ENCODE data around the gene SDK1. TPM values are rescaled to one million over a fixed set of nuclear protein-coding genes. Genes with fewer than 3 reads are reported as not detected.

Gene SDK1
- total and polyA plus RNA-seq, 8 donors: 1.6 to 11.2 (median 6.6) TPM

DNA sequence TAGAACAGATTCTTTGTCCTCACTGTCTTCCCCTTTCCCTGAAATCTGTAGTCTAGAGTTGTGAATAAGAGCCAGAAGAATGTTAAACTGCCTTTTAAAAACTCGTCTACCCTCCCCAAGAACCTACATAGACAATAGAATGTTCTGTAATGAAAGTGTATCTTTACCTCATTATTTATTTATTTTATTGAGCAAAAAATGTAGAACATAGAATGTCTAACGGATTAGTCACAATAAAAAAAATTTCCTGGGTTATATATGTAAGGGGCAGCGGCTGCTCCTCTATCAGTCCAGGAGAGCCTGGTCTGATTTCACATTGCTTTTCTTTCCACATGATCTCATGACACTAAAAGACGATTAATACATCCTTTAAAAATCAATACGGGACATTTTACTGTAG lies 135.7 kb downstream of the SDK1 start:
- H3K27ac ChIP-seq: no peak overlapping the region
- H3K9me3 ChIP-seq: no peaks in the 10 kb centered on the region
- no peak overlapping the region for H3K4me3 ChIP-seq
- 78 to 89% (median 85%) methylated on average over 5 of the region's 5 CpGs for WGBS, 5 donors
- intact Hi-C loops (cut with DNase I; ENCODE audit: low total_unique reads): no loop called here
- no peaks in the 10 kb centered on the region for H3K4me1 ChIP-seq
- H3K27me3 ChIP-seq: no peaks in the 10 kb centered on the region
- TF ChIP-seq, protein P1, sequence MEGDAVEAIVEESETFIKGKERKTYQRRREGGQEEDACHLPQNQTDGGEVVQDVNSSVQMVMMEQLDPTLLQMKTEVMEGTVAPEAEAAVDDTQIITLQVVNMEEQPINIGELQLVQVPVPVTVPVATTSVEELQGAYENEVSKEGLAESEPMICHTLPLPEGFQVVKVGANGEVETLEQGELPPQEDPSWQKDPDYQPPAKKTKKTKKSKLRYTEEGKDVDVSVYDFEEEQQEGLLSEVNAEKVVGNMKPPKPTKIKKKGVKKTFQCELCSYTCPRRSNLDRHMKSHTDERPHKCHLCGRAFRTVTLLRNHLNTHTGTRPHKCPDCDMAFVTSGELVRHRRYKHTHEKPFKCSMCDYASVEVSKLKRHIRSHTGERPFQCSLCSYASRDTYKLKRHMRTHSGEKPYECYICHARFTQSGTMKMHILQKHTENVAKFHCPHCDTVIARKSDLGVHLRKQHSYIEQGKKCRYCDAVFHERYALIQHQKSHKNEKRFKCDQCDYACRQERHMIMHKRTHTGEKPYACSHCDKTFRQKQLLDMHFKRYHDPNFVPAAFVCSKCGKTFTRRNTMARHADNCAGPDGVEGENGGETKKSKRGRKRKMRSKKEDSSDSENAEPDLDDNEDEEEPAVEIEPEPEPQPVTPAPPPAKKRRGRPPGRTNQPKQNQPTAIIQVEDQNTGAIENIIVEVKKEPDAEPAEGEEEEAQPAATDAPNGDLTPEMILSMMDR (IDR thresholded peaks at IDR 0.05): no peak
- TF ChIP-seq POLR2A (IDR thresholded peaks at IDR 0.05): no peak
- no peak for TF ChIP-seq POLR2AphosphoS5 (IDR thresholded peaks at IDR 0.05)
- TF ChIP-seq EP300 (IDR thresholded peaks at IDR 0.05): no peak
- no peaks in the 10 kb centered on the region for H3K36me3 ChIP-seq
- no peak for DNase-seq

DNA sequence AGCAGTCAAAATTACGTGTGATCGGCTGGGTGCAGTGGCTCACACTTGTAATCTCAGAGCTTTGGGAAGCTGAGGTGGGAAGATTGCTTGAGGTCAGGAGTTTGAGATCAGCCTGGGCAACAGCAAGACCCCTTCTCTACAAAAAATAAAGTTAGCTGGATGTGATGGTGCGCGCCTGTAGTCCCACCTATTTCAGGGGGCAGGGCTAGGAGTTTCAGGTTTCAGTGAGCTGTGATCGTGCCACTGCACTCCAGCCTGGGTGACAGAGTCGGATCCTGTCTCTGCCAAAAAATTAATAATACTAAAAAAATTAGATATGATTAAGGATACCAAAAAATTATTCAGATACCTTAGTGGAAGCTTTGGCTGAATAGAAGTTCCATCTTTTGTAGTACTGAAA lies 136.4 kb downstream of the SDK1 start:
- intact Hi-C loops (cut with DNase I; ENCODE audit: low total_unique reads): no loop called here
- no peak overlapping the region for H3K27ac ChIP-seq
- no peaks in the 10 kb centered on the region for H3K9me3 ChIP-seq
- WGBS, 5 donors: 63 to 77% (median 67%) methylated on average over 6 of the region's 6 CpGs
- no peaks in the 10 kb centered on the region for H3K27me3 ChIP-seq
- H3K36me3 ChIP-seq: no peaks in the 10 kb centered on the region
- no peak overlapping the region for H3K4me3 ChIP-seq
- no peak for DNase-seq
- no peaks in the 10 kb centered on the region for H3K4me1 ChIP-seq
- TF ChIP-seq POLR2A (IDR thresholded peaks at IDR 0.05) (no peak), EP300 (IDR thresholded peaks at IDR 0.05) (no peak), POLR2AphosphoS5 (IDR thresholded peaks at IDR 0.05) (no peak)
- TF ChIP-seq, protein P1 (IDR thresholded peaks at IDR 0.05): no peak

DNA sequence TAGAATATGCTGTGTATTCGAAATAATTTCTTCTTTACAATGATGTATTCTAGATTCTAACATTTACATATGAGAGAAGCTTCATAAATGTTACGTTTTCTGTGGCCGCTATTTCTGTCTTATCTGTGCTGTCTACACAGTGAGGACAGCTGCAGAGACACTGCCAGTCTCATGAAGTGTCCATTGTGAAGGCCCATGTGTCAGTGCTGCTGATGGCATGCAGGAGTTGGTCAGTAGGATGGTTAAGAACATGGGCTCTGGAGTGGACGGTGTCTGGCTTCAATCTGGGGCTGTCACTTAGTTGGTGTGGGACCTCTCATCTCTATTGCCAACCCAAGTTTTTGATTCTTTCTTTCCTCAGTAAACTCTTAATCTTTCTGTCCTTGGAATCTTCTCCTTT lies 137.3 kb downstream of the SDK1 start:
- H3K27ac ChIP-seq: no peak overlapping the region
- no peak for DNase-seq
- H3K9me3 ChIP-seq: no peaks in the 10 kb centered on the region
- no peaks in the 10 kb centered on the region for H3K36me3 ChIP-seq
- H3K27me3 ChIP-seq: no peaks in the 10 kb centered on the region
- intact Hi-C loops (cut with DNase I; ENCODE audit: low total_unique reads): no loop called here
- H3K4me1 ChIP-seq: no peaks in the 10 kb centered on the region
- WGBS, 5 donors: 82 to 92% (median 89%) methylated on average over 4 of the region's 4 CpGs
- no peak overlapping the region for H3K4me3 ChIP-seq
- TF ChIP-seq EP300 (IDR thresholded peaks at IDR 0.05) (no peak), POLR2AphosphoS5 (IDR thresholded peaks at IDR 0.05) (no peak), POLR2A (IDR thresholded peaks at IDR 0.05) (no peak)
- TF ChIP-seq, protein P1 (IDR thresholded peaks at IDR 0.05): no peak

DNA sequence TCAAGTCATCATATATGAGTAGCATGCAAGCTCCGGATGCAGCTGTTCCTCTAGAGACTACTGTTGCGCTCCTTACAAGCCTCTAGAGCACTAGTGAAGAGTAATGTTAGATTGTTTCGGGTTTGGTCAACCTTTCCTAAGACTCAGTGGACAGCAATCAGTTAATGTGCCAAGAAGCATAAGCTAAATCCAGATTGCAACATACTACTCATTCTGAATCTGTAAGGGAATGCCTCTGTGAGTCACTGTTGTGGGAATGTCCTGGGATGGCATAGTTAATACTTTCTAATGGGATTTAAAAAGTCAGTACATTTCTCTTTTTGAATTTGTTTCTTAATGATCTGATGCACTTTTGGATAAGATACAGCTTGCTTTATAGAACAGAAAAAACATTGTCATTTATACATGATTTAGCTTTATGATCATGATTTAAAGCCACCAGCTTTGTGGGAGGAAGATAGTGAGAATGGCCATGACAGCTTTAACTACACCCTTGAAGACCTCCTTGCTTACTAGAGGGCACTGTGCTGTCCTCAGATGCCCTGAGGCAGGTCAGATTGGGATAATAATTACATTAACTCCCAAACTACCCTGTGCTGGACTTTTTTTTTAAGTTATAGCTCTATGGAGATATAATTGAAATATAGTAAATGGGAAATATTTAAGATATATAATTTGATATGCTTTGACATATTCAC lies 138.4 kb downstream of the SDK1 start:
- Histone ChIP-seq H3K27ac (no peak overlapping the region), H3K27me3 (no peaks in the 10 kb centered on the region), H3K4me1 (no peaks in the 10 kb centered on the region), H3K9me3 (no peaks in the 10 kb centered on the region), H3K36me3 (no peaks in the 10 kb centered on the region), H3K4me3 (no peak overlapping the region)
- intact Hi-C loops (cut with DNase I; ENCODE audit: low total_unique reads): no loop called here
- WGBS, 5 donors: 57 to 88% (median 80%) methylated on average over 3 of the region's 3 CpGs
- peak in 1 of 3 donors; percentile 53 for TF ChIP-seq POLR2AphosphoS5 (IDR thresholded peaks at IDR 0.05)
- TF ChIP-seq, protein P1 (IDR thresholded peaks at IDR 0.05): no peak
- DNase-seq: peak in 1 of 2 donors; percentile 7
